ENCODE results near the gene PRXL2A. TPM values are rescaled to one million over a fixed set of nuclear protein-coding genes. Genes with fewer than 3 reads are reported as not detected.

Gene PRXL2A, protein sequence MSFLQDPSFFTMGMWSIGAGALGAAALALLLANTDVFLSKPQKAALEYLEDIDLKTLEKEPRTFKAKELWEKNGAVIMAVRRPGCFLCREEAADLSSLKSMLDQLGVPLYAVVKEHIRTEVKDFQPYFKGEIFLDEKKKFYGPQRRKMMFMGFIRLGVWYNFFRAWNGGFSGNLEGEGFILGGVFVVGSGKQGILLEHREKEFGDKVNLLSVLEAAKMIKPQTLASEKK
- total RNA-seq = 26.3 and 36.1 TPM in 2 replicates

GRCh38 chr10:80408242-80409101 lies at the start of gene PRXL2A:
Gene PRXL2A (plus strand): TSS chr10:80408551. CDS start chr10:80420468, 11,917 bp downstream.

GRCh38 chr10:80453842-80454512 lies 45.6 kb downstream of the PRXL2A start, which contains the start of gene TSPAN14:
Gene TSPAN14 (plus strand): TSS chr10:80454310. CDS start chr10:80489234, 34,924 bp downstream.

Other genes with a start within 250 kb of the PRXL2A start
- gene ANXA11, start 203.0 kb upstream of the PRXL2A start, total RNA-seq = 109 and 153 TPM in 2 replicates
- gene MAT1A, start 118.9 kb upstream of the PRXL2A start, total RNA-seq = not detected in 2 replicates
- gene DYDC1, start 51.8 kb upstream of the PRXL2A start, total RNA-seq = not detected in 2 replicates
- gene DYDC2, start 51.8 kb upstream of the PRXL2A start, total RNA-seq = not detected in 2 replicates
- gene TSPAN14, start 45.8 kb downstream of the PRXL2A start, total RNA-seq = 24.6 and 59.3 TPM in 2 replicates
- 0.13 TPM in 1 of 2 replicates, not detected in the other for gene SH2D4B, start 129.4 kb downstream of the PRXL2A start, total RNA-seq

Data from epithelial cell of alveolus of lung (primary cell).